Measurements from ENCODE around the gene TRDMT1.

DNA sequence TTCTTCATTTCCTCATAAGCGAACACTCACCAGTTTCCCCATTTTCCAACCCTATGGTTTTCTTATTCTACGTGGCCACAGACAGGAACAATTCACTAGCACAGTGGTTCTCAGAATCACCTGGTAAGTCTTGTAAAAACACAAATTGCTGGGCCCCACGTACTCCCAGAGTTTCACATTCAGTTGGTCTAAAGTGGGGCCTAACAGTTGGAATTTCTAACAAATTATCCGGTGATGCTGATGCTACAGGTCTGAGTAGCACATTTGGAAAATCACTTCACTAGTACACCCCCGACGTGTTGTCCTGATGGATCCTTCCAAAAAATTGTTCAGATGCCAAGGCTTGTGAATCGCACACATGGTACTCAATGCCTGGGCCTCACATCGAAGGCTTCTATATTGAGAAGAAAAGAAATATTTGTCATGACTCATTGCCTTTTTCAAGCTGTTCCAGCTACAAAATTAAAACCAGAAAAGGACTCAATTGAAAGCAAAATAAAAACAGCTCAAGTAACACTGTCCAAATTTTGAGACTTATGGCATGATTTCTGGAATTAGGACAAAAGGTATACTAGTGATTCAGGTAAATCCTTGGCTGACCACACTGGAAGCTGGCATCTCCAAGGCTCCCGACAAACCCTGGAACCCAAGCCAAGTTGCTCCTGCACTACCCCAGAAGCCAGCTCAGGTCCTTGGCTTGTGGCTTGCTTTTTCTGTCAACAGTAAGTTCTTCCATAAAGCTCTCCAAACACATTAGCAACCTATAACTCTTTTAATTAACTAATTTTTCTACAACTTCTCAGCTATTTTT is 13.7 kb upstream of the TRDMT1 start:
- TF ChIP-seq, protein P1, sequence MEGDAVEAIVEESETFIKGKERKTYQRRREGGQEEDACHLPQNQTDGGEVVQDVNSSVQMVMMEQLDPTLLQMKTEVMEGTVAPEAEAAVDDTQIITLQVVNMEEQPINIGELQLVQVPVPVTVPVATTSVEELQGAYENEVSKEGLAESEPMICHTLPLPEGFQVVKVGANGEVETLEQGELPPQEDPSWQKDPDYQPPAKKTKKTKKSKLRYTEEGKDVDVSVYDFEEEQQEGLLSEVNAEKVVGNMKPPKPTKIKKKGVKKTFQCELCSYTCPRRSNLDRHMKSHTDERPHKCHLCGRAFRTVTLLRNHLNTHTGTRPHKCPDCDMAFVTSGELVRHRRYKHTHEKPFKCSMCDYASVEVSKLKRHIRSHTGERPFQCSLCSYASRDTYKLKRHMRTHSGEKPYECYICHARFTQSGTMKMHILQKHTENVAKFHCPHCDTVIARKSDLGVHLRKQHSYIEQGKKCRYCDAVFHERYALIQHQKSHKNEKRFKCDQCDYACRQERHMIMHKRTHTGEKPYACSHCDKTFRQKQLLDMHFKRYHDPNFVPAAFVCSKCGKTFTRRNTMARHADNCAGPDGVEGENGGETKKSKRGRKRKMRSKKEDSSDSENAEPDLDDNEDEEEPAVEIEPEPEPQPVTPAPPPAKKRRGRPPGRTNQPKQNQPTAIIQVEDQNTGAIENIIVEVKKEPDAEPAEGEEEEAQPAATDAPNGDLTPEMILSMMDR (IDR thresholded peaks at IDR 0.05): no peak
- TF ChIP-seq POLR2A (IDR thresholded peaks at IDR 0.05) (no peak), EP300 (IDR thresholded peaks at IDR 0.05) (no peak)

All from suprapubic skin (tissue), 3 donors.